ENCODE results near the gene XAF1. TPM values are rescaled to one million over a fixed set of nuclear protein-coding genes. Genes with fewer than 3 reads are reported as not detected.

The XAF1 gene
- total and polyA plus RNA-seq, 2 experiments from 2014 or later, result not detected

- no peak for TF ChIP-seq ZNF462 (CRISPR knock-in tag; IDR thresholded peaks at IDR 0.05)
- no peak for TF ChIP-seq EZH2 (IDR thresholded peaks at IDR 0.05; ENCODE audit: low read depth, unreplicated experiment)
- TF ChIP-seq ZNF114 (CRISPR knock-in tag; IDR thresholded peaks at IDR 0.05), result no peak
Observed at GRCh38 chr17:6752068-6752909, 3.6 kb upstream of the XAF1 start (continued).

GRCh38 chr17:6753006-6753445 lies 2.8 kb upstream of the XAF1 start:
- Mint-ChIP-seq H3K27me3 (ENCODE audit: insufficient read depth, low read depth, poor library complexity) (peaks cover 12% of the 10 kb centered on the region), H3K27ac (peak overlapping the region; percentile 95), H3K4me1 (peaks cover 24% of the 10 kb centered on the region), H3K36me3 (ENCODE audit: low read depth) (no peaks in the 10 kb centered on the region), H3K9me3 (peaks cover 12% of the 10 kb centered on the region), H3K4me3 (no peak overlapping the region; the same call in 2 of the 3 replicates)
- DNase-seq (ENCODE audit: low spot score) (peak; percentile 56), ATAC-seq (peak; percentile 65)
- Histone ChIP-seq H4K20me1 (replicated peaks; ENCODE audit: insufficient read depth) (no peaks in the 10 kb centered on the region), H3K27me3 (ENCODE audit: insufficient read depth) (no peaks in the 10 kb centered on the region), H3F3A (replicated peaks; ENCODE audit: low read depth) (no peaks in the 10 kb centered on the region), H3K79me2 (replicated peaks; ENCODE audit: insufficient read depth) (no peaks in the 10 kb centered on the region), H3K4me2 (peak overlapping the region; percentile 56; the same call in 1 of the 2 replicates), H3K27ac (ENCODE audit: low read depth) (peak overlapping the region; percentile 64; the same call in 1 of the 2 replicates), H3K4me1 (ENCODE audit: insufficient read depth) (peaks cover 18% of the 10 kb centered on the region), H3K9me2 (ENCODE audit: insufficient read depth) (0 out of 2 replicates have a peak, but pooled peaks cover 6% of the 10 kb centered on the region), H3K4me3 (no peak overlapping the region), H3K36me3 (ENCODE audit: insufficient read depth) (no peaks in the 10 kb centered on the region), H2AFZ (peak overlapping the region; percentile 89; the same call in 1 of the 2 replicates)
- TF ChIP-seq NANOG (IDR thresholded peaks at IDR 0.05; ENCODE audit: borderline replicate concordance) (no peak), REST (IDR thresholded peaks at IDR 0.05; ENCODE audit: unreplicated experiment) (no peak), CREB1 (CRISPR knock-in tag; IDR thresholded peaks at IDR 0.05; ENCODE audit: low read depth) (no peak), POLR2AphosphoS5 (IDR thresholded peaks at IDR 0.05; ENCODE audit: low read depth) (no peak), ETS1 (IDR thresholded peaks at IDR 0.05) (no peak)
